Natural killer cell (primary cell): Measurements from ENCODE around the gene GABRG1. TPM values are rescaled to one million over a fixed set of nuclear protein-coding genes. Genes with fewer than 3 reads are reported as not detected.

Experiments
- ATAC-seq, 3 donors: fragments of 150-1000 bp in 2 of 3; fragments of 200-7000 bp in 1 of 3; cut with Tn5 transposase; 1 replicate in 1 of 3; 2 replicates in 2 of 3; pipeline ENCODE4 v1.10.0; 2021; ENCODE audit warnings: mild to moderate bottlenecking in 2 of 3, moderate library complexity in 2 of 3
- DNase-seq, 2 donors: peaks; one replicate each; pipeline versions ENCODE4 v3.0.0 to v3.0.0-alpha.2; 2013 to 2021; ENCODE audit warnings: mixed read lengths in 1 of 2
- H3K27ac ChIP-seq: one replicate; pipeline ENCODE4 v1.5.1; 2013; ENCODE audit warnings: mild to moderate bottlenecking, low read length
- H3K27me3 ChIP-seq: one replicate; pipeline ENCODE4 v1.6.1; 2013; ENCODE audit warnings: low read length; ENCODE audit not compliant: control insufficient read depth, insufficient read depth
- H3K36me3 ChIP-seq: one replicate; pipeline ENCODE4 v1.6.1; 2013; ENCODE audit warnings: low read length; ENCODE audit not compliant: control insufficient read depth, insufficient read depth
- H3K4me1 ChIP-seq: one replicate; pipeline ENCODE4 v1.6.1; 2013; ENCODE audit warnings: low read length; ENCODE audit not compliant: control insufficient read depth, insufficient read depth
- H3K4me3 ChIP-seq: one replicate; pipeline ENCODE4 v1.5.1; 2013; ENCODE audit warnings: low read length
- H3K9me3 ChIP-seq: one replicate; pipeline ENCODE4 v1.6.1; 2013; ENCODE audit warnings: low read length; ENCODE audit not compliant: control insufficient read depth, insufficient read depth
- H3K27ac Mint-ChIP-seq, 2 donors: one replicate each; pipeline ENCODE4 v1.8.0; 2022; ENCODE audit warnings: mild to moderate bottlenecking in 2 of 2, mixed read lengths in 2 of 2, moderate library complexity in 1 of 2
- H3K27me3 Mint-ChIP-seq, 2 donors: one replicate each; pipeline ENCODE4 v1.8.0; 2022; ENCODE audit warnings: low read depth in 2 of 2, mixed read lengths in 2 of 2
- H3K36me3 Mint-ChIP-seq: one replicate; pipeline ENCODE4 v1.8.0; 2022; ENCODE audit warnings: mixed read lengths
- H3K4me1 Mint-ChIP-seq, 2 donors: one replicate each; pipeline ENCODE4 v1.8.0; 2022; ENCODE audit warnings: mixed read lengths in 2 of 2
- H3K4me3 Mint-ChIP-seq: one replicate; pipeline ENCODE4 v1.8.0; 2022; ENCODE audit warnings: mild to moderate bottlenecking, moderate library complexity, mixed read lengths
- H3K9me3 Mint-ChIP-seq, 2 donors: one replicate each; pipeline ENCODE4 v1.8.0; 2022; ENCODE audit warnings: mixed read lengths in 2 of 2
- CTCF ChIP-seq: fragments of 200-600 bp; IDR thresholded peaks from one replicate; pipeline ENCODE4 v1.8.0; 2022; ENCODE audit warnings: antibody characterized with exemption
- WGBS: methylation state at CpG from one replicate; pipeline ENCODE4 v1.1.7; 2013; ENCODE audit warnings: missing lambda C conversion rate; ENCODE audit not compliant: insufficient coverage; 5-methylcytosine and 5-hydroxymethylcytosine counted together
- intact Hi-C: fragments of 100-400 bp; cut with micrococcal nuclease; formaldehyde crosslinking; loops from one replicate; pipeline ENCODE4 v1.14.2; 2022
- total RNA-seq, 4 donors: library from RNA; stranded (reverse); fragments of 120-200 nt in 1 of 4; gene quantifications; one replicate each; pipeline versions ENCODE4 v1.2.3 to v1.2.4, GENCODE V29; 2013 to 2022

GABRG1 gene
- total RNA-seq, 3 donors from 2014 or later (not counting 1 experiment from before 2014, with no cell fraction given) = not detected

- no peak for TF ChIP-seq CTCF
- intact Hi-C loops = no loop called here
Measured at GRCh38 chr4:45989775-45990174, 134.1 kb downstream of the GABRG1 start.

GRCh38 chr4:45987858-45988257 is 136.0 kb downstream of the GABRG1 start:
- H3K9me3 ChIP-seq = no peaks in the 10 kb centered on the region
- no peak for TF ChIP-seq CTCF
- intact Hi-C loops = no loop called here
- ATAC-seq (no peak), DNase-seq (no peak)
- H3K36me3 ChIP-seq = no peaks in the 10 kb centered on the region
- Mint-ChIP-seq H3K4me1 (no peaks in the 10 kb centered on the region), H3K9me3 (peaks cover 12 to 20% of the 10 kb centered on the region in 2 donors), H3K27me3 (no peaks in the 10 kb centered on the region), H3K36me3 (peaks cover 26% of the 10 kb centered on the region), H3K27ac (no peak overlapping the region), H3K4me3 (no peak overlapping the region)
- H3K27me3 ChIP-seq = no peaks in the 10 kb centered on the region
- WGBS = 64% methylated on average over 1 of the region's 1 CpG
- no peak overlapping the region for H3K4me3 ChIP-seq
- H3K4me1 ChIP-seq = no peaks in the 10 kb centered on the region
- H3K27ac ChIP-seq = no peak overlapping the region

More at GRCh38 chr4:45989775-45990174, 134.1 kb downstream of the GABRG1 start:
- ATAC-seq (no peak), DNase-seq (no peak)
- Mint-ChIP-seq H3K4me3 (no peak overlapping the region), H3K27ac (no peak overlapping the region), H3K27me3 (no peaks in the 10 kb centered on the region), H3K9me3 (peaks cover 10 to 14% of the 10 kb centered on the region in 2 donors), H3K4me1 (no peaks in the 10 kb centered on the region), H3K36me3 (peaks cover 26% of the 10 kb centered on the region)
- H3K27me3 ChIP-seq = no peaks in the 10 kb centered on the region
- no peak overlapping the region for H3K27ac ChIP-seq
- no peaks in the 10 kb centered on the region for H3K4me1 ChIP-seq
- H3K4me3 ChIP-seq = no peak overlapping the region
- no peaks in the 10 kb centered on the region for H3K36me3 ChIP-seq
- WGBS = no CpG with 5 or more reads among the region's 1 CpG
- no peaks in the 10 kb centered on the region for H3K9me3 ChIP-seq
